H9 (cell line): ENCODE measurements around the gene PXDN. TPM values are rescaled to one million over a fixed set of nuclear protein-coding genes. Genes with fewer than 3 reads are reported as not detected.

Source experiments
- DNase-seq: peaks from one replicate; pipeline ENCODE4 v3.0.0-alpha.2; 2017
- H2AFZ ChIP-seq: one replicate; pipeline ENCODE4 v1.6.1; 2013; ENCODE audit warnings: mild to moderate bottlenecking, low read length, control low read depth, moderate library complexity
- H2AK5ac ChIP-seq: 2 replicates; pipeline ENCODE4 v1.6.1; 2013; ENCODE audit warnings: low read length, control low read depth, mixed read lengths; ENCODE audit not compliant: insufficient read length
- H2BK120ac ChIP-seq: one replicate; pipeline ENCODE4 v1.6.1; 2013; ENCODE audit warnings: low read depth, mild to moderate bottlenecking, low read length, control low read depth, inconsistent platforms; ENCODE audit not compliant: poor library complexity, severe bottlenecking
- H2BK12ac ChIP-seq: 2 replicates; pipeline ENCODE4 v1.6.1; 2013; ENCODE audit warnings: low read length, control low read depth, mixed read lengths, low read depth; ENCODE audit not compliant: insufficient read length
- H2BK15ac ChIP-seq: 2 replicates; pipeline ENCODE4 v1.6.1; 2013; ENCODE audit warnings: low read depth, low read length, control low read depth
- H2BK20ac ChIP-seq: one replicate; pipeline ENCODE4 v1.6.1; 2013; ENCODE audit warnings: low read depth, mild to moderate bottlenecking, low read length, control low read depth, inconsistent platforms; ENCODE audit not compliant: poor library complexity, severe bottlenecking
- H2BK5ac ChIP-seq: 2 replicates; pipeline ENCODE4 v1.6.1; 2013; ENCODE audit warnings: low read length, control low read depth, mixed read lengths; ENCODE audit not compliant: insufficient read length
- H3K14ac ChIP-seq: 2 replicates; pipeline ENCODE4 v1.6.1; 2013; ENCODE audit warnings: low read length, control low read depth; ENCODE audit not compliant: insufficient read depth
- H3K18ac ChIP-seq: 2 replicates; pipeline ENCODE4 v1.6.1; 2013; ENCODE audit warnings: low read depth, mild to moderate bottlenecking, mixed read lengths, low read length, control low read depth; ENCODE audit not compliant: insufficient read length
- H3K23ac ChIP-seq: 2 replicates; pipeline ENCODE4 v1.6.1; 2013; ENCODE audit warnings: low read length, control low read depth, mixed read lengths, low read depth; ENCODE audit not compliant: insufficient read length
- H3K23me2 ChIP-seq: 2 replicates; pipeline ENCODE4 v1.6.1; 2013; ENCODE audit warnings: low read depth, mild to moderate bottlenecking, mixed read lengths, low read length, control low read depth; ENCODE audit not compliant: insufficient read length, poor library complexity, severe bottlenecking
- H3K27ac ChIP-seq: 2 replicates; pipeline ENCODE4 v1.5.1; 2013; ENCODE audit warnings: low read length, control low read depth, mixed read lengths, low read depth; ENCODE audit not compliant: insufficient read length
- H3K27me3 ChIP-seq: 2 replicates; pipeline ENCODE4 v1.6.1; 2013; ENCODE audit warnings: low read length, control low read depth, inconsistent platforms; ENCODE audit not compliant: insufficient read depth
- H3K4ac ChIP-seq: 2 replicates; pipeline ENCODE4 v1.6.1; 2013; ENCODE audit warnings: low read depth, mild to moderate bottlenecking, control low read depth, inconsistent platforms, low read length, moderate library complexity
- H3K4me1 ChIP-seq: 2 replicates; pipeline ENCODE4 v1.6.1; 2013; ENCODE audit warnings: low read length, control low read depth, inconsistent platforms; ENCODE audit not compliant: insufficient read depth
- H3K4me2 ChIP-seq: 2 replicates; pipeline ENCODE4 v1.6.1; 2013; ENCODE audit warnings: low read length, control low read depth, mixed read lengths; ENCODE audit not compliant: insufficient read length, insufficient read depth
- H3K56ac ChIP-seq: 2 replicates; pipeline ENCODE4 v1.6.1; 2013; ENCODE audit warnings: low read depth, mild to moderate bottlenecking, mixed read lengths, low read length, control low read depth; ENCODE audit not compliant: insufficient read length
- H3K79me1 ChIP-seq: 2 replicates; pipeline ENCODE4 v1.6.1; 2013; ENCODE audit warnings: low read depth, mild to moderate bottlenecking, moderate library complexity, low read length, control low read depth, inconsistent platforms; ENCODE audit not compliant: insufficient read depth, poor library complexity, severe bottlenecking
- H3K79me2 ChIP-seq: 2 replicates; pipeline ENCODE4 v1.6.1; 2013; ENCODE audit warnings: low read length, control low read depth, inconsistent platforms; ENCODE audit not compliant: insufficient read depth
- H3K9ac ChIP-seq: 2 replicates; pipeline ENCODE4 v1.6.1; 2013; ENCODE audit warnings: low read length, control low read depth, mixed read lengths; ENCODE audit not compliant: insufficient read length; ENCODE audit errors: extremely low read depth
- H3K9me3 ChIP-seq: one replicate; pipeline ENCODE4 v1.6.1; 2013; ENCODE audit warnings: low read depth, low read length, inconsistent platforms; ENCODE audit not compliant: control insufficient read depth
- H3T11ph ChIP-seq: one replicate; pipeline ENCODE4 v1.6.1; 2013; ENCODE audit warnings: mild to moderate bottlenecking, low read length, control low read depth, inconsistent platforms
- H4K20me1 ChIP-seq: one replicate; pipeline ENCODE4 v1.6.1; 2013; ENCODE audit not compliant: control insufficient read depth, insufficient read length, insufficient read depth
- H4K5ac ChIP-seq: 2 replicates; pipeline ENCODE4 v1.6.1; 2013; ENCODE audit warnings: low read depth, mild to moderate bottlenecking, mixed read lengths, low read length, control low read depth; ENCODE audit not compliant: insufficient read length
- H4K8ac ChIP-seq: replicated peaks from 2 replicates; pipeline ENCODE4 v1.6.1; 2013; ENCODE audit warnings: low read length, control low read depth, mixed read lengths, low read depth; ENCODE audit not compliant: insufficient read length
- H4K91ac ChIP-seq: 2 replicates; pipeline ENCODE4 v1.6.1; 2013; ENCODE audit warnings: low read depth, mild to moderate bottlenecking, moderate library complexity, mixed read lengths, low read length, control low read depth; ENCODE audit not compliant: insufficient read length
- H3K27ac Mint-ChIP-seq, 3 experiments: 2 replicates in 2 of 3; 3 replicates in 1 of 3; pipeline ENCODE4 v1.8.0; 2020 to 2021; ENCODE audit warnings: mixed read lengths in 3 of 3, mild to moderate bottlenecking in 1 of 3, moderate library complexity in 1 of 3
- H3K27me3 Mint-ChIP-seq: 2 replicates; pipeline ENCODE4 v1.8.0; 2021; ENCODE audit warnings: low read depth, mild to moderate bottlenecking, moderate library complexity, mixed read lengths
- H3K36me3 Mint-ChIP-seq, 3 experiments: 2 replicates in 2 of 3; 3 replicates in 1 of 3; pipeline ENCODE4 v1.8.0; 2020 to 2021; ENCODE audit warnings: low read depth in 3 of 3, mixed read lengths in 3 of 3; ENCODE audit not compliant: insufficient read depth in 1 of 3
- H3K4me1 Mint-ChIP-seq, 2 experiments: 2 replicates each; pipeline ENCODE4 v1.8.0; 2020; ENCODE audit warnings: mixed read lengths in 2 of 2
- H3K4me3 Mint-ChIP-seq, 2 experiments: 2 replicates in 1 of 2; 3 replicates in 1 of 2; pipeline ENCODE4 v1.8.0; 2020 to 2021; ENCODE audit warnings: mild to moderate bottlenecking in 2 of 2, mixed read lengths in 2 of 2, moderate library complexity in 1 of 2
- H3K9me3 Mint-ChIP-seq, 2 experiments: 2 replicates in 1 of 2; 3 replicates in 1 of 2; pipeline ENCODE4 v1.8.0; 2020; ENCODE audit warnings: mild to moderate bottlenecking in 2 of 2, mixed read lengths in 2 of 2, moderate library complexity in 1 of 2
- CTCF ChIP-seq: fragments of 200-600 bp; sonication (generic); conservative IDR thresholded peaks from 3 replicates; pipeline ENCODE4 v1.8.0; 2021; ENCODE audit warnings: antibody characterized with exemption, mild to moderate bottlenecking
- WGBS: extraction: QIAGEN DNeasy Blood & Tissue Kit; methylation state at CpG from one replicate; pipeline ENCODE4 v1.1.7; 2013; ENCODE audit warnings: missing lambda C conversion rate, low lambda C conversion rate, mixed read lengths; ENCODE audit not compliant: insufficient read length; ENCODE audit errors: extremely low coverage; 5-methylcytosine and 5-hydroxymethylcytosine counted together
- total RNA-seq: library from RNA; stranded (reverse); gene quantifications from 2 replicates; pipeline ENCODE4 v1.2.1, GENCODE V29; 2021

Gene PXDN
- total RNA-seq, 1 experiment from 2014 or later, result 146 TPM

- H3K9me3 Mint-ChIP-seq, result no peaks in the 10 kb centered on the region
- H3K27ac Mint-ChIP-seq, result no peak overlapping the region
Observed at GRCh38 chr2:1793001-1793867, 48.9 kb upstream of the PXDN start.

More at GRCh38 chr2:1793001-1793867, 48.9 kb upstream of the PXDN start:
- H3K27ac ChIP-seq, result no peak overlapping the region
- no peak for DNase-seq
- no peak overlapping the region for H3T11ph ChIP-seq
- H3K27me3 ChIP-seq, result no peaks in the 10 kb centered on the region
- H4K91ac ChIP-seq, result no peak overlapping the region
- no peak overlapping the region for H3K4me2 ChIP-seq
- no peak overlapping the region for H3K9ac ChIP-seq
- H2AK5ac ChIP-seq, result no peak overlapping the region
- H3K23me2 ChIP-seq, result no peaks in the 10 kb centered on the region
- H3K9me3 ChIP-seq, result no peaks in the 10 kb centered on the region
- no peak overlapping the region for H2BK5ac ChIP-seq
- H2BK120ac ChIP-seq, result no peak overlapping the region
- H2BK15ac ChIP-seq, result no peak overlapping the region
- Mint-ChIP-seq H3K27me3 (no peaks in the 10 kb centered on the region; the same call in none of the 2 replicates), H3K4me3 (no peak overlapping the region; a peak in 1 of 5 replicates), H3K36me3 (no peaks in the 10 kb centered on the region), H3K4me1 (peaks cover 9 to 13% of the 10 kb centered on the region in 2 experiments)
- no CpG with 5 or more reads among the region's 23 CpGs for WGBS
- H3K79me2 ChIP-seq, result no peaks in the 10 kb centered on the region
- H3K79me1 ChIP-seq, result no peaks in the 10 kb centered on the region
- H3K23ac ChIP-seq, result no peak overlapping the region
- no peak overlapping the region; the same call in 1 of the 2 replicates for H3K14ac ChIP-seq
- H3K4ac ChIP-seq, result no peak overlapping the region
- H3K18ac ChIP-seq, result no peak overlapping the region
- H2BK20ac ChIP-seq, result no peak overlapping the region
- no peak overlapping the region for H2BK12ac ChIP-seq
- no peaks in the 10 kb centered on the region for H4K20me1 ChIP-seq
- no peak overlapping the region for H4K8ac ChIP-seq
- no peaks in the 10 kb centered on the region; the same call in 1 of the 2 replicates for H3K4me1 ChIP-seq
- H2AFZ ChIP-seq, result no peak overlapping the region
- H3K56ac ChIP-seq, result no peak overlapping the region
- TF ChIP-seq CTCF, result no peak
- no peak overlapping the region for H4K5ac ChIP-seq
